Measurements from ENCODE around the gene ZP4.

GRCh38 chr1:237887542-237887941, 3.2 kb downstream of the ZP4 start:
- TF ChIP-seq CTCF (IDR thresholded peaks at IDR 0.05; ENCODE audit: borderline replicate concordance, extremely low read depth, low read length, poor library complexity, severe bottlenecking) (no peak), EZH2 (IDR thresholded peaks at IDR 0.05; ENCODE audit: borderline replicate concordance, low read depth, low read length, severe bottlenecking) (no peak)

All from DND-41 (cell line).